Posterior cingulate gyrus (tissue), 11 donors: ENCODE results near the gene WDR59.
A peak's percentile ranks its signal among the peaks of the same experiment; 100 is the strongest.
"Not testable (repeated sequence)": the region's sequence is repeated elsewhere in the genome, so short reads cannot be mapped to it uniquely, and the experiment has no call there.

Source experiments
- DNase-seq, 10 donors: peaks; one replicate each; pipeline versions ENCODE4 v3.0.0 to v3.0.0-alpha.2; 2020 to 2021; ENCODE audit warnings: mixed read lengths in 3 of 10
- intact Hi-C: fragments of 100-400 bp; cut with DNase I; formaldehyde crosslinking; loops from one replicate; pipeline ENCODE4 v1.15.1; 2023

WDR59 gene

GRCh38 chr16:74989864-74990263 lies 4.9 kb upstream of the WDR59 start:
- not testable (repeated sequence) for DNase-seq
- intact Hi-C loops, result loop anchor here (10.0 kb wide), 1 partner anchor 285 kb away; the partner anchor contains the start of gene MLKL

- intact Hi-C loops, result no loop called here
Observed at GRCh38 chr16:74987027-74987681, 2.2 kb upstream of the WDR59 start.

GRCh38 chr16:74984194-74984528 lies 762 bp downstream of the WDR59 start:
- intact Hi-C loops, result no loop called here

More at GRCh38 chr16:74987027-74987681, 2.2 kb upstream of the WDR59 start:
- no peak for DNase-seq

GRCh38 chr16:74982256-74982655 lies 2.7 kb downstream of the WDR59 start:
- no peak for DNase-seq
- intact Hi-C loops, result no loop called here

More at GRCh38 chr16:74984194-74984528, 762 bp downstream of the WDR59 start:
- DNase-seq, result no peak

DNA sequence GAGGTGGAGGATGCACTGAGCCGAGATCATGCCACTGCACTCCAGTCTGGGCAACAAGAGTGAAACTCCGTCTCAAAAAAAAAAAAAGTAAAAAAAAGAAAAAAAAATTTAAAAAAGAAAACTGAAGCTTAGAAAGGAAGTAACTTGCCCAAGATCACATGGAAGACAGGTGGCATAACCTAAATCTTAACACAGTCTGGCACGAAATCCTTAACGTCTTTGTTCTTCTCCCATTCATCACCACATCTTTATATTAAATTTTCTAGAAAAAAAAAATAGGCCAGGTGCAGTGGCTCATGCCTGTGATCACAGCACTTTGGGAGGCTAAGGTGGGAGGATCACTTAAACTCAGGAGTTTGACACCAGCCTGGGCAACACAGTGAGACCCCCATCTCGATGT lies 9.3 kb downstream of the WDR59 start:
- no peak for DNase-seq
- intact Hi-C loops, result no loop called here

GRCh38 chr16:74973304-74973703 lies 11.6 kb downstream of the WDR59 start:
- intact Hi-C loops, result no loop called here
- DNase-seq, result no peak

DNA sequence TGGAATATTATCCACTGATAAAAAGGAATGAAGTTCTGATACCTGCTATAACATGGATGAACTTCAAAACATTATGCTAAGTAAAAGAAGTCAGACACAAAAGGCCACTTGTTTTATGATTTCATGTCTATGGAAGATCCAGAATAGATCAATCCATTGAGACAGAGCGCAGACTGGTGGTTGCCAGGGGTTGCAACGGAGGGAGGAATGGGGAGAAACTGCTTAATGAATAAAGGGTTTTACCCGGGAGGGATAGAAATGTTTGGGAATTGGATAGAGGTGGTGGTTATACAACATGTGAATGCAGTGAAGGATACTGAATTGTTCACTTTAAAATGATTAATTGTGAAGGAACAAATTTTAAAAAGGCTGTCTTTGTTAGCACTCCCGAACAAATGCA lies 30.2 kb downstream of the WDR59 start:
- intact Hi-C loops, result no loop called here
- DNase-seq, result peak in 3 of 10 donors; percentile 16 to 40 (median 37)

GRCh38 chr16:74951681-74952080 lies 33.2 kb downstream of the WDR59 start:
- intact Hi-C loops, result no loop called here
- DNase-seq, result no peak

GRCh38 chr16:74951206-74951605 lies 33.7 kb downstream of the WDR59 start:
- DNase-seq, result no peak
- intact Hi-C loops, result no loop called here

- peak in 1 of 10 donors; percentile 43 for DNase-seq
- intact Hi-C loops, result no loop called here
Observed at GRCh38 chr16:74950511-74950910, 34.4 kb downstream of the WDR59 start.

DNA sequence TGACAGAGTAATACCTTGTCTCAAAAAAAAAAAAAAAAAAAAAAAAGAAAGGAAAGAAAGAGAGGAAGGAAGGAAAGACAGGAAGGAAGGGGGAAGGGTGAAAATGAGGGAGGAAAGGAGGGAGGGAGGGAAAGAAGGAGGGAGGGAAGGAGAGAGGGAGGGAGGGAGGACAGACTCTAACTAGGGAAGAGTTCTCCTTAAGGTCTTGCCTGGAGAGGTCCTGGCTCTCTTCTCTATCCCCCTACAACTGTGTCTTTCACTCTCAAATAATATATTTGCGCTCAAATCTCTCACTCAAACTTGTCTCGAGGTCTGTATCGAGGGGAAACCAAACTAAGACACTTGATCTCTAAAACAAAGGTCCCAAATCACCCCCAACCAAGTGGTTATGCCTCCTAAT lies 35.6 kb downstream of the WDR59 start:
- intact Hi-C loops, result no loop called here
- no peak for DNase-seq

GRCh38 chr16:74944466-74944865 lies 40.5 kb downstream of the WDR59 start:
- intact Hi-C loops, result no loop called here
- DNase-seq, result no peak

GRCh38 chr16:74942977-74943918 lies 41.7 kb downstream of the WDR59 start:
- DNase-seq, result no peak
- intact Hi-C loops, result no loop called here

- no peak for DNase-seq
- intact Hi-C loops, result no loop called here
Observed at GRCh38 chr16:74942566-74942965, 42.4 kb downstream of the WDR59 start.

DNA sequence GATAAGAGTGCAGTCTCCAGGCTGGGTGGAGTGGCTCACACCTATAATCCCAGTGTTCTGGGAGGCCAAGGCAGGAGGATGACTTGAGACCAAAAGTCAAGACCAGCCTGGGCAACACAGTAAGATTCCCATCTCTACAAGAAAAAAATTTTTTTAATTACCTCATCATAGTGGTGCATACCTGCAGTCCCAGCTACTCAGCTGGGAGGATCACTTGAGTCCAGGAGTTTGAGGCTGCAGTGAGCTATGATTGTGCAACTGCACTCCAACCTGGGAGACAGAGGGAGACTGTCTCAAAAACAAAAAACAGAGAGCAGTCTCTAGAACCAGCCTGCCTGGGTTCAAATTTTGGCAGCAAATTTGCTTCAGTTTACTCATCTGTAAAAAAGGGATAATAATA lies 45.2 kb downstream of the WDR59 start:
- DNase-seq, result no peak
- intact Hi-C loops, result no loop called here

GRCh38 chr16:74936902-74937560 lies 47.9 kb downstream of the WDR59 start:
- intact Hi-C loops, result no loop called here
- DNase-seq, result peak in 1 of 10 donors; percentile 36

- DNase-seq, result peak in 1 of 10 donors; percentile 19
- intact Hi-C loops, result no loop called here
Observed at GRCh38 chr16:74931445-74931844, 53.5 kb downstream of the WDR59 start.

- intact Hi-C loops, result no loop called here
- DNase-seq, result no peak
Observed at GRCh38 chr16:74929636-74930035, 55.3 kb downstream of the WDR59 start.

GRCh38 chr16:74926805-74927204 lies 58.1 kb downstream of the WDR59 start:
- no peak for DNase-seq
- intact Hi-C loops, result no loop called here

DNA sequence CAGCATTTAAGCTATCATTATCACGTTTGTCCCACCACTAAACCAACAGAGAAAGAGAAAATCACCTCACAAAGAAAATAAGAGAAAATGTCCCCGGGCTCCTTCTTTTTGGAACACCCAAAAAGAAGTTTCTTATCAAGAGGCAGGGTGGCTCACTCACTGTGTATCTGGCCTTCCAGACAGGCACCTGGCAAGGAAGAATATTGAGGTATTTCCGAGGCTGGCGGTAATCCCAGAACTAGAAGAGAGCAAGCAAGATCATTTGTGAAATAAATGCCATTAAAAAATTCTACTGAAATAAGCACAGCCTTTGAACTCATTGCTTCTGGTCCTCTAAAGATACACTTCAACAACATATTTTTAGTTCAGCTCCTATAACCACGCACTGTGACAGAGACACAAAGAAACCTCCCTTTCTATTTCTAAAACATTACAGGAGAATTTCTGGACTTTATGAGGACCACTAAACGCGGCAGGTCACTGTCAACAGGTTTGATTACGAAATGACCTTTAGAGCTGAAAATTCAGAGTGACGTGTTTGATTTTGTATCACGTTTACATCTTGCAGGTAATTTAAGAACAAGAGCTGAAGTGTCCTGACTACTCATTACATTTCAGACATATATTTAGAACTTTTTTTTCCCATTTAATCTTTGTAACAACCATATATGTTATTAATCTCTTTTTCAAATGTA lies 61.0 kb downstream of the WDR59 start:
- DNase-seq, result no peak
- intact Hi-C loops, result no loop called here
